Upper lobe of left lung (tissue), 4 donors: Measurements from ENCODE around the gene LNPK.

ENCODE experiments used
- EP300 ChIP-seq, 4 donors: sonication (generic); formaldehyde crosslinking; IDR thresholded peaks; one replicate each; pipeline ENCODE4 v1.5.1; 2017; ENCODE audit warnings: antibody characterized with exemption in 4 of 4, control low read depth in 2 of 4
- POLR2A ChIP-seq, 4 donors: fragments of 450-650 bp; IDR thresholded peaks; one replicate each; pipeline ENCODE4 v1.5.1; 2016 to 2017; ENCODE audit warnings: antibody characterized with exemption in 4 of 4, mild to moderate bottlenecking in 2 of 4
- POLR2AphosphoS5 ChIP-seq, 2 donors: sonication (generic); formaldehyde crosslinking; IDR thresholded peaks; one replicate each; pipeline ENCODE4 v1.5.1; 2017; ENCODE audit warnings: antibody characterized with exemption in 2 of 2
- TF ChIP-seq, protein P1 (sequence below), 6 experiments: fragments of 450-650 bp in 4 of 6; fragments of 200-600 bp in 2 of 6; sonication (generic) in 2 of 6; IDR thresholded peaks; one replicate each; pipeline ENCODE4 v1.5.1; 2016 to 2019; ENCODE audit warnings: antibody characterized with exemption in 6 of 6

GRCh38 chr2:175926272-175926671 lies 75.8 kb downstream of the LNPK start:
- TF ChIP-seq, protein P1, sequence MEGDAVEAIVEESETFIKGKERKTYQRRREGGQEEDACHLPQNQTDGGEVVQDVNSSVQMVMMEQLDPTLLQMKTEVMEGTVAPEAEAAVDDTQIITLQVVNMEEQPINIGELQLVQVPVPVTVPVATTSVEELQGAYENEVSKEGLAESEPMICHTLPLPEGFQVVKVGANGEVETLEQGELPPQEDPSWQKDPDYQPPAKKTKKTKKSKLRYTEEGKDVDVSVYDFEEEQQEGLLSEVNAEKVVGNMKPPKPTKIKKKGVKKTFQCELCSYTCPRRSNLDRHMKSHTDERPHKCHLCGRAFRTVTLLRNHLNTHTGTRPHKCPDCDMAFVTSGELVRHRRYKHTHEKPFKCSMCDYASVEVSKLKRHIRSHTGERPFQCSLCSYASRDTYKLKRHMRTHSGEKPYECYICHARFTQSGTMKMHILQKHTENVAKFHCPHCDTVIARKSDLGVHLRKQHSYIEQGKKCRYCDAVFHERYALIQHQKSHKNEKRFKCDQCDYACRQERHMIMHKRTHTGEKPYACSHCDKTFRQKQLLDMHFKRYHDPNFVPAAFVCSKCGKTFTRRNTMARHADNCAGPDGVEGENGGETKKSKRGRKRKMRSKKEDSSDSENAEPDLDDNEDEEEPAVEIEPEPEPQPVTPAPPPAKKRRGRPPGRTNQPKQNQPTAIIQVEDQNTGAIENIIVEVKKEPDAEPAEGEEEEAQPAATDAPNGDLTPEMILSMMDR (IDR thresholded peaks at IDR 0.05) = no peak
- no peak for TF ChIP-seq POLR2AphosphoS5 (IDR thresholded peaks at IDR 0.05)
- TF ChIP-seq EP300 (IDR thresholded peaks at IDR 0.05) = no peak
- TF ChIP-seq POLR2A (IDR thresholded peaks at IDR 0.05) = no peak
